ENCODE results near the gene MYO18A.

DNA sequence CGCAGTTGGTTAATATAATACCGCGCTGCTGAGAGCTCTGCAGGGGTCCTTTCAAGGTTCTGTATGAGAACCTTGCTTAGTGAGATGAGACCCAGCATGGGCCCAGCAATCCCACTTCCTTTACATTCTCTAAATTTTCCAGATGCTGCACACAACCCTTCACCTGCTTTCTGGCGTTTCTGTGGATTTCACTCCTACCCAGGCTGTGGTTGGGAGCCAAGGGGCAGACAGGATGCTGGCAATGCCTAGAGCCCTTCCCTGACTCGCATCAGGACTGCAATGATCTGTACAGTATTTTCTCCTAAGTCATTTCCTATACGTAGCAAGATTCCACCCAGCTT lies 147.4 kb downstream of the MYO18A start:
- TF ChIP-seq, protein P1, sequence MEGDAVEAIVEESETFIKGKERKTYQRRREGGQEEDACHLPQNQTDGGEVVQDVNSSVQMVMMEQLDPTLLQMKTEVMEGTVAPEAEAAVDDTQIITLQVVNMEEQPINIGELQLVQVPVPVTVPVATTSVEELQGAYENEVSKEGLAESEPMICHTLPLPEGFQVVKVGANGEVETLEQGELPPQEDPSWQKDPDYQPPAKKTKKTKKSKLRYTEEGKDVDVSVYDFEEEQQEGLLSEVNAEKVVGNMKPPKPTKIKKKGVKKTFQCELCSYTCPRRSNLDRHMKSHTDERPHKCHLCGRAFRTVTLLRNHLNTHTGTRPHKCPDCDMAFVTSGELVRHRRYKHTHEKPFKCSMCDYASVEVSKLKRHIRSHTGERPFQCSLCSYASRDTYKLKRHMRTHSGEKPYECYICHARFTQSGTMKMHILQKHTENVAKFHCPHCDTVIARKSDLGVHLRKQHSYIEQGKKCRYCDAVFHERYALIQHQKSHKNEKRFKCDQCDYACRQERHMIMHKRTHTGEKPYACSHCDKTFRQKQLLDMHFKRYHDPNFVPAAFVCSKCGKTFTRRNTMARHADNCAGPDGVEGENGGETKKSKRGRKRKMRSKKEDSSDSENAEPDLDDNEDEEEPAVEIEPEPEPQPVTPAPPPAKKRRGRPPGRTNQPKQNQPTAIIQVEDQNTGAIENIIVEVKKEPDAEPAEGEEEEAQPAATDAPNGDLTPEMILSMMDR (conservative IDR thresholded peaks at IDR 0.05; ENCODE audit: low read depth, low read length), result no peak
- TF ChIP-seq FOS (IDR thresholded peaks at IDR 0.05; ENCODE audit: low read depth, low read length), result no peak

Measured in IMR-90 (cell line).